Suprapubic skin (tissue), 4 donors: ENCODE measurements around the gene GLYR1. TPM values are rescaled to one million over a fixed set of nuclear protein-coding genes. Genes with fewer than 3 reads are reported as not detected.
"Not testable (repeated sequence)": the region's sequence is repeated elsewhere in the genome, so short reads cannot be mapped to it uniquely, and the experiment has no call there.

Experiments used
- DNase-seq, 2 donors: peaks; one replicate each; pipeline ENCODE4 v3.0.0-alpha.2; 2019; ENCODE audit warnings: low spot score in 2 of 2
- H3K27ac ChIP-seq: fragments of 200-600 bp; sonication (generic); one replicate; pipeline ENCODE4 v1.5.1; 2019
- H3K27me3 ChIP-seq: fragments of 200-600 bp; sonication (generic); one replicate; pipeline ENCODE4 v1.5.1; 2019
- H3K36me3 ChIP-seq: fragments of 200-600 bp; sonication (generic); one replicate; pipeline ENCODE4 v1.5.1; 2019
- H3K4me1 ChIP-seq: fragments of 200-600 bp; sonication (generic); one replicate; pipeline ENCODE4 v1.5.1; 2019
- H3K4me3 ChIP-seq: fragments of 200-600 bp; sonication (generic); one replicate; pipeline ENCODE4 v1.5.1; 2019; ENCODE audit warnings: mild to moderate bottlenecking
- H3K9me3 ChIP-seq: fragments of 200-600 bp; sonication (generic); one replicate; pipeline ENCODE4 v1.5.1; 2019
- EP300 ChIP-seq: sonication (generic); formaldehyde crosslinking; IDR thresholded peaks from one replicate; pipeline ENCODE4 v1.6.1; 2017; ENCODE audit warnings: antibody characterized with exemption
- POLR2A ChIP-seq, 2 donors: fragments of 450-650 bp; IDR thresholded peaks; one replicate each; pipeline ENCODE4 v1.6.1; 2017; ENCODE audit warnings: antibody characterized with exemption in 2 of 2, mild to moderate bottlenecking in 2 of 2, moderate library complexity in 2 of 2
- POLR2AphosphoS5 ChIP-seq, 3 donors: sonication (generic); formaldehyde crosslinking; IDR thresholded peaks; one replicate each; pipeline ENCODE4 v1.6.1; 2017; ENCODE audit warnings: antibody characterized with exemption in 3 of 3
- WGBS: methylation state at CpG from one replicate; pipeline ENCODE4 v1.1.5; 2018; 5-methylcytosine and 5-hydroxymethylcytosine counted together
- total RNA-seq, 4 donors: library from RNA; depleted of rRNA; stranded (reverse); fragments of >200 nt; gene quantifications; one replicate each; pipeline ENCODE4 v1.1.0, GENCODE V29; 2016
- TF ChIP-seq, protein P1 (sequence below), 2 donors: fragments of 200-600 bp in 1 of 2; fragments of 450-650 bp in 1 of 2; sonication (generic) in 1 of 2; IDR thresholded peaks; one replicate each; pipeline ENCODE4 v1.5.1; 2016 to 2019; ENCODE audit warnings: antibody characterized with exemption in 2 of 2, mild to moderate bottlenecking in 1 of 2, moderate library complexity in 1 of 2

GLYR1 gene
- 10 to 100 TPM; 42.2 to 76.0 (median 50.7) TPM for total RNA-seq

GRCh38 chr16:4846901-4847773 lies at the start of gene GLYR1, which contains the start of gene UBN1:
Gene GLYR1 (minus strand): TSS chr16:4847288. CDS start chr16:4847265, 23 bp downstream.
Gene UBN1 (plus strand): TSS chr16:4847481. CDS start chr16:4852918, 5,437 bp downstream.
- WGBS = no CpG with 5 or more reads among the region's 126 CpGs
- peak; percentile 100 for DNase-seq
- peaks cover 54% of the 10 kb centered on the region for H3K4me1 ChIP-seq
- peaks cover 28% of the 10 kb centered on the region for H3K36me3 ChIP-seq
- no peaks in the 10 kb centered on the region for H3K27me3 ChIP-seq
- peak within 1 kb of the TSS; percentile 95 for H3K27ac ChIP-seq
- H3K4me3 ChIP-seq = peak within 1 kb of the TSS; percentile 81
- no peaks in the 10 kb centered on the region for H3K9me3 ChIP-seq
- TF ChIP-seq, protein P1, sequence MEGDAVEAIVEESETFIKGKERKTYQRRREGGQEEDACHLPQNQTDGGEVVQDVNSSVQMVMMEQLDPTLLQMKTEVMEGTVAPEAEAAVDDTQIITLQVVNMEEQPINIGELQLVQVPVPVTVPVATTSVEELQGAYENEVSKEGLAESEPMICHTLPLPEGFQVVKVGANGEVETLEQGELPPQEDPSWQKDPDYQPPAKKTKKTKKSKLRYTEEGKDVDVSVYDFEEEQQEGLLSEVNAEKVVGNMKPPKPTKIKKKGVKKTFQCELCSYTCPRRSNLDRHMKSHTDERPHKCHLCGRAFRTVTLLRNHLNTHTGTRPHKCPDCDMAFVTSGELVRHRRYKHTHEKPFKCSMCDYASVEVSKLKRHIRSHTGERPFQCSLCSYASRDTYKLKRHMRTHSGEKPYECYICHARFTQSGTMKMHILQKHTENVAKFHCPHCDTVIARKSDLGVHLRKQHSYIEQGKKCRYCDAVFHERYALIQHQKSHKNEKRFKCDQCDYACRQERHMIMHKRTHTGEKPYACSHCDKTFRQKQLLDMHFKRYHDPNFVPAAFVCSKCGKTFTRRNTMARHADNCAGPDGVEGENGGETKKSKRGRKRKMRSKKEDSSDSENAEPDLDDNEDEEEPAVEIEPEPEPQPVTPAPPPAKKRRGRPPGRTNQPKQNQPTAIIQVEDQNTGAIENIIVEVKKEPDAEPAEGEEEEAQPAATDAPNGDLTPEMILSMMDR (IDR thresholded peaks at IDR 0.05) = no peak
- TF ChIP-seq POLR2A (IDR thresholded peaks at IDR 0.05) (peak; percentile 25 to 73), EP300 (no peak), POLR2AphosphoS5 (IDR thresholded peaks at IDR 0.05) (peak; percentile 13 to 86 (median 66))

- not testable (repeated sequence) for H3K4me1 ChIP-seq, DNase-seq, H3K27ac ChIP-seq, H3K27me3 ChIP-seq, H3K4me3 ChIP-seq, H3K9me3 ChIP-seq
- WGBS = 93% methylated on average over 9 of the region's 9 CpGs
- peaks cover 96% of the 10 kb centered on the region for H3K36me3 ChIP-seq
These were observed 49.7 kb upstream of the GLYR1 start for GRCh38 chr16:4896761-4897160.

GRCh38 chr16:4895366-4895765 lies 48.3 kb upstream of the GLYR1 start:
- Histone ChIP-seq H3K36me3 (peaks cover 95% of the 10 kb centered on the region), H3K4me1 (no peaks in the 10 kb centered on the region), H3K27ac (no peak overlapping the region), H3K27me3 (no peaks in the 10 kb centered on the region), H3K9me3 (no peaks in the 10 kb centered on the region), H3K4me3 (no peak overlapping the region)
- WGBS = 92% methylated on average over 5 of the region's 13 CpGs
- TF ChIP-seq, protein P1 (IDR thresholded peaks at IDR 0.05) = no peak
- TF ChIP-seq EP300 (no peak), POLR2A (IDR thresholded peaks at IDR 0.05) (no peak)
- DNase-seq = no peak

DNA sequence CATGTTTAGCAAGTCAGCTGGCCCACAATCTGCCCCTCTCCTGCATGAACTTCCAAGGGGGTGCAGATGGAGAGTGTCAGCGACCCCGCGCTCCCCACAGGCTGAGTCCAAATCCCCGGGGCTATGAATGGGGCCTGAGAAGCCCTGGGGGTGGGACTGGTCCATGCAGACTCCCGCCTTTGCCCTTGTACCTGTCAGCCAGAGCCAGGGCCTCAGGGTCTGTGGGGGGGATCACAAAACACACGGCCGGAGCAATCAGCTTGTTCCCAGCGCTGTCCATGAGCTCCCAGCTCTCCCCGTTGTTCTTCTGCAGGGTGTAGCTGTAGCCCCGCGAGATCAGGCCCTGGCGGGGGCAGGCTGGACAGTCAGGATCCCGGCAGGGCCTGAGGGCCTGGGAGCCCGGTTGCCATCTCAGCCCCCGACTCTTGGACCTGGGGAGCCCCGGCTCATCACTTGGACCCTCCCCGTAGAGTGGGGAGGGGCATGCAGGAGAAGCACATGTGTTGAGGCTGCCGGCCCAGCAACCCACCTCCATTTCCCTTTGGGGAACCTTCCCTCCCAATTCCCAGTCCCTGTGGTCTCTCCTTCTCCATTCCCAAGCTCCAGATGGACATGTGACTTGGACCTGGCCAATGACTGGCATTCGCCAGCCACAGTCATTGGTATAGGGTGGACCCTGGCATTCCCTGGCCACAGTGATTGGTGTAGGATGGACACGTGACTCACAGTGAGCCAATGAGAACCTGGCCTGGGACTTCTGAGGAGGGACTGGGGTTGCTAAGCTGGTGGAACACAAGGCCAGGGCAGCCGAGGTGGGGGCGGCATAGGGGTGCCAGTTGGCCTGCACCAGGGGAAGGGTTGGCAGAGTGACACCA lies 47.4 kb upstream of the GLYR1 start:
- 89% methylated on average over 12 of the region's 22 CpGs for whole genome bisulfite sequencing

GRCh38 chr16:4893103-4893862 lies 46.2 kb upstream of the GLYR1 start:
- H3K9me3 ChIP-seq = no peaks in the 10 kb centered on the region
- WGBS = 91% methylated on average over 17 of the region's 26 CpGs
- no peak overlapping the region for H3K4me3 ChIP-seq
- peaks cover 93% of the 10 kb centered on the region for H3K36me3 ChIP-seq
- TF ChIP-seq POLR2A (IDR thresholded peaks at IDR 0.05) (no peak), POLR2AphosphoS5 (IDR thresholded peaks at IDR 0.05) (no peak), EP300 (no peak)
- TF ChIP-seq, protein P1 (IDR thresholded peaks at IDR 0.05) = no peak
- DNase-seq = no peak
- no peaks in the 10 kb centered on the region for H3K27me3 ChIP-seq
- no peak overlapping the region for H3K27ac ChIP-seq
- H3K4me1 ChIP-seq = no peaks in the 10 kb centered on the region

More for the DNA sequence above, 47.4 kb upstream of the GLYR1 start:
- no peak overlapping the region for H3K27ac ChIP-seq
- TF ChIP-seq POLR2AphosphoS5 (IDR thresholded peaks at IDR 0.05) (no peak), EP300 (no peak), POLR2A (IDR thresholded peaks at IDR 0.05) (no peak)
- TF ChIP-seq, protein P1 (IDR thresholded peaks at IDR 0.05) = no peak
- no peak overlapping the region for H3K4me3 ChIP-seq
- DNase-seq = no peak
- H3K9me3 ChIP-seq = no peaks in the 10 kb centered on the region
- no peaks in the 10 kb centered on the region for H3K27me3 ChIP-seq
- H3K36me3 ChIP-seq = peaks cover 96% of the 10 kb centered on the region
- no peaks in the 10 kb centered on the region for H3K4me1 ChIP-seq
